ENCODE data around the gene SEMA4G. TPM values are rescaled to one million over a fixed set of nuclear protein-coding genes. Genes with fewer than 3 reads are reported as not detected.
"Not testable (repeated sequence)": the region's sequence is repeated elsewhere in the genome, so short reads cannot be mapped to it uniquely, and the experiment has no call there.

SEMA4G gene
- total RNA-seq, 1 donor from 2014 or later: 7.0 TPM

GRCh38 chr10:100970914-100971811 lies 1.9 kb downstream of the SEMA4G start:
- peaks cover 6% of the 10 kb centered on the region for H3K27me3 Mint-ChIP-seq (ENCODE audit: low read depth)
- no peak for DNase-seq (ENCODE audit: low read depth, low spot score)
- H3K4me1 Mint-ChIP-seq: peaks cover 41% of the 10 kb centered on the region
- H3K9me3 Mint-ChIP-seq: no peaks in the 10 kb centered on the region
- TF ChIP-seq CTCF (conservative IDR thresholded peaks at IDR 0.05): no peak
- H3K36me3 Mint-ChIP-seq (ENCODE audit: low read depth): no peaks in the 10 kb centered on the region
- peak overlapping the region; percentile 85 for H3K4me3 Mint-ChIP-seq
- H3K27ac Mint-ChIP-seq (ENCODE audit: unreplicated experiment): no peak overlapping the region

- Mint-ChIP-seq H3K9me3 (no peaks in the 10 kb centered on the region), H3K4me1 (peaks cover 41% of the 10 kb centered on the region), H3K27ac (ENCODE audit: unreplicated experiment) (no peak overlapping the region), H3K27me3 (ENCODE audit: low read depth) (peaks cover 6% of the 10 kb centered on the region), H3K36me3 (ENCODE audit: low read depth) (no peaks in the 10 kb centered on the region), H3K4me3 (peak overlapping the region; percentile 59)
- DNase-seq (ENCODE audit: low read depth, low spot score): no peak
- no peak for TF ChIP-seq CTCF (conservative IDR thresholded peaks at IDR 0.05)
These were observed 3.0 kb downstream of the SEMA4G start for GRCh38 chr10:100972115-100972903.

- H3K9me3 Mint-ChIP-seq: no peaks in the 10 kb centered on the region
- H3K27ac Mint-ChIP-seq (ENCODE audit: unreplicated experiment): no peak overlapping the region
- H3K27me3 Mint-ChIP-seq (ENCODE audit: low read depth): peaks cover 6% of the 10 kb centered on the region
- peak overlapping the region; percentile 59 for H3K4me3 Mint-ChIP-seq
- no peak for DNase-seq (ENCODE audit: low read depth, low spot score)
- TF ChIP-seq CTCF (conservative IDR thresholded peaks at IDR 0.05): no peak
- H3K36me3 Mint-ChIP-seq (ENCODE audit: low read depth): no peaks in the 10 kb centered on the region
- H3K4me1 Mint-ChIP-seq: peaks cover 41% of the 10 kb centered on the region
These were observed 3.7 kb downstream of the SEMA4G start for GRCh38 chr10:100972904-100973535.

- not testable (repeated sequence) for DNase-seq (ENCODE audit: low read depth, low spot score); H3K36me3 Mint-ChIP-seq (ENCODE audit: low read depth); H3K27ac Mint-ChIP-seq (ENCODE audit: unreplicated experiment); H3K9me3 Mint-ChIP-seq; H3K4me3 Mint-ChIP-seq; H3K27me3 Mint-ChIP-seq (ENCODE audit: low read depth)
- peaks cover 27% of the 10 kb centered on the region for H3K4me1 Mint-ChIP-seq
These were observed 6.1 kb downstream of the SEMA4G start for GRCh38 chr10:100975397-100975796.

- no peaks in the 10 kb centered on the region for H3K27me3 Mint-ChIP-seq (ENCODE audit: low read depth)
- H3K9me3 Mint-ChIP-seq: no peaks in the 10 kb centered on the region
- no peak overlapping the region for H3K27ac Mint-ChIP-seq (ENCODE audit: unreplicated experiment)
- no peak for DNase-seq (ENCODE audit: low read depth, low spot score)
- H3K36me3 Mint-ChIP-seq (ENCODE audit: low read depth): peaks cover 2% of the 10 kb centered on the region
- TF ChIP-seq CTCF (conservative IDR thresholded peaks at IDR 0.05): no peak
- H3K4me3 Mint-ChIP-seq: no peak overlapping the region
- peaks cover 13% of the 10 kb centered on the region for H3K4me1 Mint-ChIP-seq
These were observed 7.6 kb downstream of the SEMA4G start for GRCh38 chr10:100976906-100977305.
